ENCODE measurements around the gene BTG3.

BTG3 gene

GRCh38 chr21:17646790-17647189, 34.1 kb upstream of the BTG3 start:
- H3K27me3 Mint-ChIP-seq (ENCODE audit: low read depth) = peaks cover 4% of the 10 kb centered on the region
- TF ChIP-seq CTCF (IDR thresholded peaks at IDR 0.05; ENCODE audit: unreplicated experiment in 3 of 3) = no peak
- no peak overlapping the region for H3K4me3 Mint-ChIP-seq
- no peak overlapping the region for H3K27ac Mint-ChIP-seq
- no peaks in the 10 kb centered on the region for H3K36me3 Mint-ChIP-seq (ENCODE audit: low read depth)
- peaks cover 3% of the 10 kb centered on the region for H3K9me3 Mint-ChIP-seq
- H3K4me1 Mint-ChIP-seq = no peaks in the 10 kb centered on the region

GRCh38 chr21:17644186-17644585, 31.5 kb upstream of the BTG3 start:
- H3K4me1 Mint-ChIP-seq = no peaks in the 10 kb centered on the region
- H3K27me3 Mint-ChIP-seq (ENCODE audit: low read depth) = no peaks in the 10 kb centered on the region
- no peak overlapping the region for H3K27ac Mint-ChIP-seq
- TF ChIP-seq CTCF (IDR thresholded peaks at IDR 0.05; ENCODE audit: unreplicated experiment in 3 of 3) = no peak
- H3K9me3 Mint-ChIP-seq = peaks cover 10% of the 10 kb centered on the region
- H3K36me3 Mint-ChIP-seq (ENCODE audit: low read depth) = no peaks in the 10 kb centered on the region
- no peak overlapping the region for H3K4me3 Mint-ChIP-seq

- no peak overlapping the region for H3K27ac Mint-ChIP-seq
- peaks cover 10% of the 10 kb centered on the region for H3K9me3 Mint-ChIP-seq
- H3K4me3 Mint-ChIP-seq = no peak overlapping the region
- no peaks in the 10 kb centered on the region for H3K36me3 Mint-ChIP-seq (ENCODE audit: low read depth)
- no peak for TF ChIP-seq CTCF (IDR thresholded peaks at IDR 0.05; ENCODE audit: unreplicated experiment in 3 of 3)
- H3K4me1 Mint-ChIP-seq = no peaks in the 10 kb centered on the region
- no peaks in the 10 kb centered on the region for H3K27me3 Mint-ChIP-seq (ENCODE audit: low read depth)
These were observed 28.1 kb upstream of the BTG3 start for GRCh38 chr21:17640821-17641220.

DNA sequence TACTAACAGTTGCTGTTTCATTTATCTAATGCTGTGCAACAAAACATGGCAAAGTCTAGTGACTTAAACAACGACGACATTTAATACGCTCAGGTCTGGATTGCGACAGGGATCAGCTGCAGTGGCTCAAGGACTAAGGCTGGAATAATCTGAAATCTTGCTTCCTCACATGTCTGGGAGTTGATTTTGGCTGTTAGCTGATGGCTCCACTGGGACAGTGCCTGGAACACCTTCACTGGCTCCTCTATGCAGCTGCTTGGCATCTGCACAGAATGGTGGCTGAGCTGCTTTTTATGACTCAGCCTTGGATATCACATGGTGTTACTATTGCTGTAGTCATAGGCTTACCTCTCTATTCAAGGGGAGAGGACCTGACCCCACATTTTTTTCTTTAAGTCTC, 24.0 kb upstream of the BTG3 start:
- H3K36me3 Mint-ChIP-seq (ENCODE audit: low read depth) = no peaks in the 10 kb centered on the region

DNA sequence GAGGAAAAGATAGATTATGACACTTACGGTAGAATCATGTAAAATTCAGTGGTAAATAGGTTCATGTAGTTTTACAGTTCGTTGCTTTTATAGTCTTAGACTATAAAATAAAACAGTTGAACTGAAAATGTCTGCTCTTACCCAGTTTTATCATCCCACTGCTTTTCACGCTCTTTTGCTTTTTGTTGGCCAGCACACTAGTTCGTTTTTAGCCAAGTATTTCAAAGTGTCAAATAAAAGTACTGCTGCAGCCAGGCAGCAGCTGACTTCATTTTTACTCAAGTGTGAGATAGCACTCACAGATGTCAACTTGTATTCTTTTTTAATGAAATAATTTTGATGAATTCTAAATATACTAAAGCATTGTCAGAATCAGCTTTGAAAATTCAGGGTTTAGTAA, 18.5 kb upstream of the BTG3 start:
- no peak for TF ChIP-seq CTCF (IDR thresholded peaks at IDR 0.05; ENCODE audit: unreplicated experiment in 3 of 3)
- peaks cover 15% of the 10 kb centered on the region for H3K4me1 Mint-ChIP-seq
- H3K4me3 Mint-ChIP-seq = no peak overlapping the region
- H3K9me3 Mint-ChIP-seq = no peaks in the 10 kb centered on the region
- no peaks in the 10 kb centered on the region for H3K36me3 Mint-ChIP-seq (ENCODE audit: low read depth)
- no peak overlapping the region for H3K27ac Mint-ChIP-seq
- H3K27me3 Mint-ChIP-seq (ENCODE audit: low read depth) = no peaks in the 10 kb centered on the region

More for the DNA sequence above, 24.0 kb upstream of the BTG3 start:
- no peak overlapping the region for H3K4me3 Mint-ChIP-seq
- H3K27me3 Mint-ChIP-seq (ENCODE audit: low read depth) = no peaks in the 10 kb centered on the region
- no peak for TF ChIP-seq CTCF (IDR thresholded peaks at IDR 0.05; ENCODE audit: unreplicated experiment in 3 of 3)
- H3K4me1 Mint-ChIP-seq = no peaks in the 10 kb centered on the region
- peaks cover 10% of the 10 kb centered on the region for H3K9me3 Mint-ChIP-seq
- H3K27ac Mint-ChIP-seq = no peak overlapping the region

DNA sequence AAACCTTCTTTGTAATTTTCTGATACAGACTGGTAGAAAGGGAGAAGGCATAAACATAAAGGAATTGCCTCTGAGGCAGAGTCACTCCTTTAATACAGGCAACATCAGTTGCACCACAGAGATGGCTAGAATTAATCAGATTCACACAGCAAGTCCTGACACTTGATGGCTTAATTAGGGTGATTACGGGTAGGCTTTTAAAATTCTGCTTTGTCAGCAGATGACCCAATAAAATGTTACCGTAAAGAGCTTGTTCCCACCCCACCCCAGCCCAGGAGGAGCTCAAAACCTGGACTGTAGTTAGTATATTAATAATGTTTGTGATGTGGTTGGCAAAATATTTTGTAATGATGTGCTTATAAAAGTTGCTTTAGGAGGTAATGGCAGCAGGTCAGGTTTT, 9.3 kb upstream of the BTG3 start:
- no peaks in the 10 kb centered on the region for H3K27me3 Mint-ChIP-seq (ENCODE audit: low read depth)
- no peak for TF ChIP-seq CTCF (IDR thresholded peaks at IDR 0.05; ENCODE audit: unreplicated experiment in 3 of 3)
- H3K4me3 Mint-ChIP-seq = no peak overlapping the region
- peaks cover 12% of the 10 kb centered on the region for H3K4me1 Mint-ChIP-seq
- H3K36me3 Mint-ChIP-seq (ENCODE audit: low read depth) = no peaks in the 10 kb centered on the region
- no peaks in the 10 kb centered on the region for H3K9me3 Mint-ChIP-seq
- H3K27ac Mint-ChIP-seq = no peak overlapping the region

Measured in nephron (organoid).